IMR-90 (cell line): ENCODE results near the gene TMUB1. TPM values are rescaled to one million over a fixed set of nuclear protein-coding genes. Genes with fewer than 3 reads are reported as not detected.

ENCODE experiments used
- ATAC-seq: fragments of 200-7000 bp; cut with Tn5 transposase; 2 replicates; pipeline ENCODE4 v1.9.1; 2020; ENCODE audit warnings: low read depth, mild to moderate bottlenecking, moderate library complexity
- Bru-seq: library from RNA; stranded (reverse); fragments of 400-500 nt; gene quantifications from one replicate; lab custom pipeline; 2021; lab: Mats Ljungman, UMichigan
- BruChase-seq, 2 experiments: library from RNA; stranded (reverse); fragments of 400-500 nt; gene quantifications; one replicate each; lab custom pipeline; 2021; lab: Mats Ljungman, UMichigan
- BruUV-seq: library from RNA; stranded (reverse); fragments of 400-500 nt; replicated peaks from 2 replicates; lab custom pipeline; 2021; lab: Mats Ljungman, UMichigan
- CTCF ChIA-PET: fragments of 300-600 bp; formaldehyde crosslinking; extraction: SDS; loops from one replicate; lab custom pipeline; 2021; ENCODE audit warnings: antibody characterized with exemption; lab: Yijun Ruan, JAX
- POLR2A ChIA-PET: fragments of 300-600 bp; sonication (Branson Sonifier 250); formaldehyde crosslinking; loops from one replicate; lab custom pipeline; 2022; ENCODE audit warnings: antibody characterized with exemption; ENCODE audit not compliant: unreplicated experiment; lab: Charles Lee
- DNase-seq: peaks from one replicate; pipeline ENCODE4 v3.0.0; 2013
- H2AFZ ChIP-seq: replicated peaks from 2 replicates; pipeline ENCODE3; 2013; ENCODE audit warnings: low read length, mild to moderate bottlenecking; ENCODE audit not compliant: poor library complexity
- H2AK5ac ChIP-seq: 2 replicates; pipeline ENCODE4 v1.6.1; 2013; ENCODE audit warnings: low read depth, low read length, inconsistent platforms
- H2AK9ac ChIP-seq: replicated peaks from 2 replicates; pipeline ENCODE3; 2013; ENCODE audit warnings: mild to moderate bottlenecking, low read depth, low read length, moderate library complexity; ENCODE audit not compliant: poor library complexity
- H2BK120ac ChIP-seq: 2 replicates; pipeline ENCODE4 v1.6.1; 2013; ENCODE audit warnings: low read depth, low read length, inconsistent platforms
- H2BK15ac ChIP-seq: 3 replicates; pipeline ENCODE4 v1.6.1; 2013; ENCODE audit warnings: low read depth, low read length, inconsistent platforms
- H2BK20ac ChIP-seq: 2 replicates; pipeline ENCODE4 v1.6.1; 2013; ENCODE audit warnings: low read depth, mild to moderate bottlenecking, inconsistent platforms, low read length, moderate library complexity
- H2BK5ac ChIP-seq: 2 replicates; pipeline ENCODE4 v1.6.1; 2013; ENCODE audit warnings: mild to moderate bottlenecking, low read depth, low read length, inconsistent platforms; ENCODE audit not compliant: poor library complexity, severe bottlenecking
- H3K14ac ChIP-seq: replicated peaks from 2 replicates; pipeline ENCODE4 v1.6.1; 2013; ENCODE audit warnings: low read depth, low read length, inconsistent platforms
- H3K18ac ChIP-seq: 2 replicates; pipeline ENCODE4 v1.6.1; 2013; ENCODE audit warnings: low read depth, low read length, control low read depth
- H3K23ac ChIP-seq: 2 replicates; pipeline ENCODE4 v1.6.1; 2013; ENCODE audit warnings: low read depth, low read length, inconsistent platforms
- H3K27ac ChIP-seq: 2 replicates; pipeline ENCODE4 v1.5.1; 2013; ENCODE audit warnings: mild to moderate bottlenecking, control low read depth, low read length; ENCODE audit not compliant: insufficient read depth
- H3K27me3 ChIP-seq: 2 replicates; pipeline ENCODE4 v1.6.1; 2013; ENCODE audit warnings: low read length; ENCODE audit not compliant: control insufficient read depth, insufficient read depth
- H3K36me3 ChIP-seq: 2 replicates; pipeline ENCODE4 v1.6.1; 2013; ENCODE audit warnings: low read length, mixed read lengths; ENCODE audit not compliant: control insufficient read depth, insufficient read depth
- H3K4ac ChIP-seq: 2 replicates; pipeline ENCODE4 v1.6.1; 2013; ENCODE audit warnings: low read depth, low read length, inconsistent platforms
- H3K4me1 ChIP-seq: 2 replicates; pipeline ENCODE4 v1.6.1; 2013; ENCODE audit warnings: low read length, mixed read lengths; ENCODE audit not compliant: control insufficient read depth, insufficient read depth
- H3K4me2 ChIP-seq: 2 replicates; pipeline ENCODE4 v1.6.1; 2013; ENCODE audit warnings: low read depth, mild to moderate bottlenecking, control low read depth, low read length, moderate library complexity
- H3K4me3 ChIP-seq: 2 replicates; pipeline ENCODE4 v1.5.1; 2013; ENCODE audit warnings: low read depth, mild to moderate bottlenecking, control low read depth, low read length, moderate library complexity; ENCODE audit not compliant: insufficient read depth
- H3K56ac ChIP-seq: 2 replicates; pipeline ENCODE4 v1.6.1; 2013; ENCODE audit warnings: low read length, inconsistent platforms; ENCODE audit not compliant: insufficient read depth; ENCODE audit errors: extremely low read depth
- H3K79me1 ChIP-seq, 2 experiments: 2 replicates each; pipeline ENCODE4 v1.6.1; 2013; ENCODE audit warnings: low read length in 2 of 2, inconsistent platforms in 1 of 2, low read depth in 1 of 2
- H3K9ac ChIP-seq: 2 replicates; pipeline ENCODE4 v1.6.1; 2013; ENCODE audit warnings: low read depth, low read length, control low read depth
- H3K9me1 ChIP-seq: 2 replicates; pipeline ENCODE4 v1.6.1; 2013; ENCODE audit warnings: low read length, inconsistent platforms; ENCODE audit not compliant: insufficient read depth
- H3K9me3 ChIP-seq: 2 replicates; pipeline ENCODE4 v1.6.1; 2013; ENCODE audit warnings: low read length; ENCODE audit not compliant: control insufficient read depth, insufficient read depth
- H4K20me1 ChIP-seq: 2 replicates; pipeline ENCODE4 v1.6.1; 2013; ENCODE audit warnings: low read length, inconsistent platforms; ENCODE audit not compliant: insufficient read depth
- H4K5ac ChIP-seq: 2 replicates; pipeline ENCODE4 v1.6.1; 2013; ENCODE audit warnings: mild to moderate bottlenecking, low read depth, low read length, control low read depth
- H4K8ac ChIP-seq, 2 experiments: 2 replicates each; pipeline ENCODE4 v1.6.1; 2013; ENCODE audit warnings: low read depth in 2 of 2, low read length in 2 of 2, control low read depth in 1 of 2, inconsistent platforms in 1 of 2
- H4K91ac ChIP-seq: 2 replicates; pipeline ENCODE4 v1.6.1; 2013; ENCODE audit warnings: low read depth, low read length, inconsistent platforms; ENCODE audit not compliant: insufficient read depth
- CHD1 ChIP-seq: IDR thresholded peaks from 2 replicates; pipeline ENCODE4 v1.6.1; 2012; ENCODE audit warnings: low read depth, low read length, improper control_type of control experiment
- ELK1 ChIP-seq: fragments of 150-350 bp; IDR thresholded peaks from 2 replicates; pipeline ENCODE4 v1.6.1; 2016; ENCODE audit warnings: low read depth, mild to moderate bottlenecking, low read length, moderate library complexity, borderline replicate concordance
- FOS ChIP-seq: fragments of 150-350 bp; IDR thresholded peaks from 2 replicates; pipeline ENCODE4 v1.6.1; 2016; ENCODE audit warnings: low read depth, low read length
- MAZ ChIP-seq: IDR thresholded peaks from 2 replicates; pipeline ENCODE4 v1.6.1; 2012; ENCODE audit warnings: low read depth, mild to moderate bottlenecking, low read length, improper control_type of control experiment, moderate library complexity, borderline replicate concordance
- NFE2L2 ChIP-seq: fragments of 150-350 bp; IDR thresholded peaks from 2 replicates; pipeline ENCODE4 v1.6.1; 2016; ENCODE audit warnings: low read depth, mild to moderate bottlenecking, low read length
- POLR2A ChIP-seq: IDR thresholded peaks from 2 replicates; pipeline ENCODE4 v1.6.1; 2012; ENCODE audit warnings: mild to moderate bottlenecking, low read depth, low read length
- RAD21 ChIP-seq: IDR thresholded peaks from 2 replicates; pipeline ENCODE4 v1.6.1; 2012; ENCODE audit warnings: low read length, improper control_type of control experiment
- RFX5 ChIP-seq: IDR thresholded peaks from 2 replicates; pipeline ENCODE4 v1.8.0; 2012; ENCODE audit warnings: low read depth, mild to moderate bottlenecking, low read length, moderate library complexity
- SMC3 ChIP-seq: fragments of 150-350 bp; IDR thresholded peaks from 2 replicates; pipeline ENCODE4 v1.6.1; 2016; ENCODE audit warnings: low read depth, mild to moderate bottlenecking, antibody characterized with exemption, low read length, moderate library complexity
- WGBS, 2 experiments: methylation state at CpG; one replicate each; pipeline versions ENCODE4 v1.1.5 to v1.1.7; 2013; ENCODE audit warnings: missing lambda C conversion rate in 2 of 2; ENCODE audit not compliant: insufficient read length in 1 of 2; ENCODE audit errors: extremely low coverage in 2 of 2; 5-methylcytosine and 5-hydroxymethylcytosine counted together
- dilution Hi-C: fragments of 300-500 bp; cut with HindIII; formaldehyde crosslinking; loops from one replicate; pipeline ENCODE4 v1.14.3; 2018; ENCODE audit warnings: low sequenced_read_pairs; ENCODE audit not compliant: unreplicated experiment
- in situ Hi-C: fragments of 300-500 bp; cut with MboI; formaldehyde crosslinking; loops from 3 replicates; pipeline ENCODE4 v1.14.3; 2019; ENCODE audit warnings: low sequenced_read_pairs, inconsistent platforms, mixed read lengths
- intact Hi-C: fragments of 100-400 bp; cut with micrococcal nuclease; formaldehyde crosslinking; loops from 2 replicates; pipeline ENCODE4 v1.10.0; 2022
- long read RNA-seq: library from polyadenylated mRNA; unstranded; transcript quantifications from one replicate; pipeline ENCODE4 v2.0.0, GENCODE V29; 2021; ENCODE audit not compliant: unreplicated experiment
- polyA plus RNA-seq, 3 experiments: library from polyadenylated mRNA; depleted of rRNA; stranded (reverse); fragments of >200 nt; gene quantifications; 2 replicates each; pipeline ENCODE4 v1.2.3, GENCODE V29; 2012; ENCODE audit warnings: low replicate concordance in 1 of 3
- total RNA-seq: library from RNA; depleted of rRNA; stranded (reverse); fragments of >200 nt; gene quantifications from 2 replicates; pipeline ENCODE4 v1.2.3, GENCODE V29; 2012; rRNA removed
- TF ChIP-seq, protein P1 (sequence below): fragments of 150-350 bp; IDR thresholded peaks from 2 replicates; pipeline ENCODE4 v1.6.1; 2017; ENCODE audit warnings: mild to moderate bottlenecking, antibody characterized with exemption, low read length, low read depth
- TF ChIP-seq, protein P2 (sequence below): conservative IDR thresholded peaks from 2 replicates; pipeline ENCODE4 v1.5.1; 2012; ENCODE audit warnings: mild to moderate bottlenecking, low read depth, low read length, improper control_type of control experiment

The TMUB1 gene
- total RNA-seq (6.8 and 7.8 TPM in 2 replicates), polyA plus RNA-seq (2012; rRNA removed) (29.8 and 38.3 TPM in 2 replicates), Bru-seq, nascent RNA (percentile 51 among the genes with signal in this experiment), BruChase-seq, experiment 1, labeled RNA remaining after a 6-hour chase (percentile 52 among the genes with signal in this experiment), BruChase-seq, experiment 2, labeled RNA remaining after a 2-hour chase (percentile 49 among the genes with signal in this experiment)
- 24.3 and 48.1 TPM in 2 replicates for polyA plus RNA-seq (2012; cell fraction: cytosol; rRNA removed)
- 34.7 and 60.3 TPM in 2 replicates for polyA plus RNA-seq (2012; cell fraction: nucleus; rRNA removed; ENCODE audit: low replicate concordance)
- long read RNA-seq, transcript TMUB1-203 (2 exons, 1,549 nt): minor isoform, 9 of 37 reads
- long read RNA-seq, transcript TMUB1-201 (3 exons, 1,353 nt): major isoform, 17 of 37 reads
- long read RNA-seq, partial matches to known transcripts: 0 of 37 reads
- long read RNA-seq, other reads (novel, unspliced or antisense): 10 of 37 reads

DNA sequence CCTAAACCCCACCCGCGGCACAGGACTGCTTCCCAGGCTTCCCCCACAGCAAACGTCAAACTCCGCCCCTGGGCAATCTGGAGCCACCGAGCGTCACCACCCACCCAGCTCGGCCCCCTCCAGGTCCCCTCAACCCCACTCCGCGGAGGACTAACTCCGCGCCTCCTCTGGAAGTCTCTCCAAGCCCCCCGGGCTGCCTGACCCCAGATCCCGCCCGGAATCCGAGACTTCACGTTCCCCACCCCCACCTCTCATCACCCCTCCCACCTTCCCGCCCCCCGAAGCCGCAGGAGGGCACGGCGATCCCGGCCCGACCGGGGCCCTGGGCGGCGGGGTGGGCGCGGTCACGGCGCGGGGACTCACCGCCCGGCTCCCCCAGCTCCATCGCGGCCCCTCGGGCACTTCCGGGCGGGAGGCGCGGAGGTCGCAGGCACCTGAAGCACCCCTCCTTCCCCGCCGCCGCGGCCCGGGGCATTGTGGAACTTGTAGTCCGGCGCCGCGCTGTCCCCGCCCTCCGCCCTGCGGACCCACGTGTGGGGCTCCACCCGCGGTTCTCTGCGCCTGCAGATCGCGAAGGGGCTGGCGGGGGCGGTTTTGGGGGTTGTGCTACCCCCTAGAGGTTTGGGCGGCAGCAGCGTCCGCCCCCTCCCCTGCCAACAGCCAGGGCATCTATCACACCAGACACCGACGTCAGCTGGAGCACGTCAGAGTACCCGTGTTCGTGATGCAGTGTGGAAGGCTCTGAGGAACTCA is at the start of gene TMUB1:
TMUB1 (minus strand) TSS at position 423 of the 753 bp plus-strand sequence. CDS start 930 bp downstream, outside the sequence.
- dilution Hi-C loops: no loop called here
- BruUV-seq: no TSS peak
- TF ChIP-seq MAZ: peak; percentile 74; the same call in 1 of the 2 replicates
- no peak for TF ChIP-seq ELK1
- no peak for TF ChIP-seq CHD1
- TF ChIP-seq, protein P1, sequence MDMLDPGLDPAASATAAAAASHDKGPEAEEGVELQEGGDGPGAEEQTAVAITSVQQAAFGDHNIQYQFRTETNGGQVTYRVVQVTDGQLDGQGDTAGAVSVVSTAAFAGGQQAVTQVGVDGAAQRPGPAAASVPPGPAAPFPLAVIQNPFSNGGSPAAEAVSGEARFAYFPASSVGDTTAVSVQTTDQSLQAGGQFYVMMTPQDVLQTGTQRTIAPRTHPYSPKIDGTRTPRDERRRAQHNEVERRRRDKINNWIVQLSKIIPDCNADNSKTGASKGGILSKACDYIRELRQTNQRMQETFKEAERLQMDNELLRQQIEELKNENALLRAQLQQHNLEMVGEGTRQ: peak; percentile 63
- TF ChIP-seq RFX5: no peak
- TF ChIP-seq POLR2A: peak; percentile 40; the same call in 1 of the 2 replicates
- TF ChIP-seq NFE2L2: no peak
- TF ChIP-seq FOS: no peak
- TF ChIP-seq, protein P2, sequence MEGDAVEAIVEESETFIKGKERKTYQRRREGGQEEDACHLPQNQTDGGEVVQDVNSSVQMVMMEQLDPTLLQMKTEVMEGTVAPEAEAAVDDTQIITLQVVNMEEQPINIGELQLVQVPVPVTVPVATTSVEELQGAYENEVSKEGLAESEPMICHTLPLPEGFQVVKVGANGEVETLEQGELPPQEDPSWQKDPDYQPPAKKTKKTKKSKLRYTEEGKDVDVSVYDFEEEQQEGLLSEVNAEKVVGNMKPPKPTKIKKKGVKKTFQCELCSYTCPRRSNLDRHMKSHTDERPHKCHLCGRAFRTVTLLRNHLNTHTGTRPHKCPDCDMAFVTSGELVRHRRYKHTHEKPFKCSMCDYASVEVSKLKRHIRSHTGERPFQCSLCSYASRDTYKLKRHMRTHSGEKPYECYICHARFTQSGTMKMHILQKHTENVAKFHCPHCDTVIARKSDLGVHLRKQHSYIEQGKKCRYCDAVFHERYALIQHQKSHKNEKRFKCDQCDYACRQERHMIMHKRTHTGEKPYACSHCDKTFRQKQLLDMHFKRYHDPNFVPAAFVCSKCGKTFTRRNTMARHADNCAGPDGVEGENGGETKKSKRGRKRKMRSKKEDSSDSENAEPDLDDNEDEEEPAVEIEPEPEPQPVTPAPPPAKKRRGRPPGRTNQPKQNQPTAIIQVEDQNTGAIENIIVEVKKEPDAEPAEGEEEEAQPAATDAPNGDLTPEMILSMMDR: no peak
- no peak for TF ChIP-seq SMC3
- TF ChIP-seq RAD21: no peak

More for the DNA sequence above, at the start of gene TMUB1:
- Histone ChIP-seq H4K91ac (peak within 1 kb of the TSS; percentile 75), H2BK120ac (peak within 1 kb of the TSS; percentile 37; the same call in 1 of the 2 replicates), H2AFZ (peak within 1 kb of the TSS; percentile 91), H3K14ac (peak within 1 kb of the TSS; percentile 85), H3K4ac (peak within 1 kb of the TSS; percentile 93), H2AK5ac (peak within 1 kb of the TSS; percentile 80), H4K5ac (peak within 1 kb of the TSS; percentile 56), H3K79me1 (peaks cover 10 to 44% of the 10 kb centered on the region in 2 experiments; a peak in 3 of 4 replicates), H3K27me3 (no peaks in the 10 kb centered on the region), H3K56ac (peak within 1 kb of the TSS; percentile 58), H2BK15ac (0 out of 3 replicates have a peak within 1 kb of the TSS, but pooled peaks have one; percentile 52), H3K9ac (peak within 1 kb of the TSS; percentile 84), H3K4me2 (peak within 1 kb of the TSS; percentile 99), H3K18ac (peak within 1 kb of the TSS; percentile 51; the same call in 1 of the 2 replicates), H3K9me3 (no peaks in the 10 kb centered on the region), H3K4me1 (peaks cover 30% of the 10 kb centered on the region), H3K36me3 (peaks cover 2% of the 10 kb centered on the region; the same call in 1 of the 2 replicates), H2AK9ac (peak within 1 kb of the TSS; percentile 90), H3K27ac (peak within 1 kb of the TSS; percentile 91), H3K4me3 (peak within 1 kb of the TSS; percentile 75), H4K20me1 (peaks cover 14% of the 10 kb centered on the region), H4K8ac (peak within 1 kb of the TSS; percentile 85 to 86; a peak in 3 of 4 replicates), H3K9me1 (peaks cover 6% of the 10 kb centered on the region; the same call in 1 of the 2 replicates), H2BK20ac (peak within 1 kb of the TSS; percentile 37; the same call in 1 of the 2 replicates), H3K23ac (peak within 1 kb of the TSS; percentile 91), H2BK5ac (peak within 1 kb of the TSS; percentile 84)
- no CpG with 5 or more reads among the region's 69 CpGs for whole genome bisulfite sequencing, 2 experiments
- ChIA-PET POLR2A (no interaction called here), CTCF (no interaction called here)
- ATAC-seq (peak; percentile 24), DNase-seq (peak; percentile 51)
- intact Hi-C loops (no loop called here), in situ Hi-C loops (no loop called here)
